Retinal pigment epithelial cell (primary cell): ENCODE measurements around the gene SLC22A1.
"Not testable (repeated sequence)": the region's sequence is repeated elsewhere in the genome, so short reads cannot be mapped to it uniquely, and the experiment has no call there.

Experiments used
- DNase-seq: peaks from one replicate; pipeline ENCODE4 v3.0.0-alpha.2; 2010; ENCODE audit warnings: low read depth
- H3K4me3 ChIP-seq: 2 replicates; pipeline ENCODE4 v1.5.1; 2011; ENCODE audit warnings: mild to moderate bottlenecking, low read length, control low read depth, moderate library complexity
- TF ChIP-seq, protein P1 (sequence below): conservative IDR thresholded peaks from 2 replicates; pipeline ENCODE4 v1.5.1; 2011; ENCODE audit warnings: low read depth, low read length, control low read depth, inconsistent platforms

The SLC22A1 gene

DNA sequence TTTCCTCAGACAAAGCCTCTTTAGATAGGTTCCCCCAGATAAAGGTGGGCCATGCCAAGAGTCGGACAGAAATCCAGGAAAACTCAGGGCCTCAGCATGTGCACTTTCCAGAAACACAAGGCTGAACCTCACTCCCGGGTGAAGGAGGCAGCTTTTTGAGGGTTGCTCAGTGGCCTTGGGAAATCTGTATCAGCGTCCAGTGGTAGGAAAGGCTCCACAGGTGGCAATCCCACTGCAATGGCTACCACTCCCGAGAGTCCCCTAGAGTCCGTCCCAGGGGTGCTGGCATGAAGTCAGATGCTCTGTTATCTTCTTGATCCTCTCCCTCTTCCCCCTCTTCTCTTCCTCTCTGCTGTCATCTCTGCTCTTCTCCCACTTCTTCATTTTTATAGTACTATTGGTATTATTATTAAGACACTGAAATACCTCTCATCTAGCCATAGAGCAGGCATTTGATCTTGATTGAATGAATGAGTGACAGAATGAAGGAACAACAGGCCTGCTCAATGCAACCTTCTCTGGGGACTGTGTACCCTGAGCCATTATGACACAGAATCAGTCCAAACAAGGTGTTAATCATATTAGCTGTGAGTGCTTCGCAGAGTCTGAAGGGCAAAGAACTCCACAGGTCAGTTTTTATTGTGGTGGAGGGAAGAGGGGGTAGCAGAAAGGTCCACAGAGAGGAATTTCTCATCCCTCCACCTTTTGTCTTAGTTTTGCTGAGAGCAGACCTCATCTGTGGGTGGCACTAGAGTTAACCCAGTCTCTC, 13.3 kb downstream of the SLC22A1 start:
- no peak for DNase-seq
- TF ChIP-seq, protein P1, sequence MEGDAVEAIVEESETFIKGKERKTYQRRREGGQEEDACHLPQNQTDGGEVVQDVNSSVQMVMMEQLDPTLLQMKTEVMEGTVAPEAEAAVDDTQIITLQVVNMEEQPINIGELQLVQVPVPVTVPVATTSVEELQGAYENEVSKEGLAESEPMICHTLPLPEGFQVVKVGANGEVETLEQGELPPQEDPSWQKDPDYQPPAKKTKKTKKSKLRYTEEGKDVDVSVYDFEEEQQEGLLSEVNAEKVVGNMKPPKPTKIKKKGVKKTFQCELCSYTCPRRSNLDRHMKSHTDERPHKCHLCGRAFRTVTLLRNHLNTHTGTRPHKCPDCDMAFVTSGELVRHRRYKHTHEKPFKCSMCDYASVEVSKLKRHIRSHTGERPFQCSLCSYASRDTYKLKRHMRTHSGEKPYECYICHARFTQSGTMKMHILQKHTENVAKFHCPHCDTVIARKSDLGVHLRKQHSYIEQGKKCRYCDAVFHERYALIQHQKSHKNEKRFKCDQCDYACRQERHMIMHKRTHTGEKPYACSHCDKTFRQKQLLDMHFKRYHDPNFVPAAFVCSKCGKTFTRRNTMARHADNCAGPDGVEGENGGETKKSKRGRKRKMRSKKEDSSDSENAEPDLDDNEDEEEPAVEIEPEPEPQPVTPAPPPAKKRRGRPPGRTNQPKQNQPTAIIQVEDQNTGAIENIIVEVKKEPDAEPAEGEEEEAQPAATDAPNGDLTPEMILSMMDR = no peak

DNA sequence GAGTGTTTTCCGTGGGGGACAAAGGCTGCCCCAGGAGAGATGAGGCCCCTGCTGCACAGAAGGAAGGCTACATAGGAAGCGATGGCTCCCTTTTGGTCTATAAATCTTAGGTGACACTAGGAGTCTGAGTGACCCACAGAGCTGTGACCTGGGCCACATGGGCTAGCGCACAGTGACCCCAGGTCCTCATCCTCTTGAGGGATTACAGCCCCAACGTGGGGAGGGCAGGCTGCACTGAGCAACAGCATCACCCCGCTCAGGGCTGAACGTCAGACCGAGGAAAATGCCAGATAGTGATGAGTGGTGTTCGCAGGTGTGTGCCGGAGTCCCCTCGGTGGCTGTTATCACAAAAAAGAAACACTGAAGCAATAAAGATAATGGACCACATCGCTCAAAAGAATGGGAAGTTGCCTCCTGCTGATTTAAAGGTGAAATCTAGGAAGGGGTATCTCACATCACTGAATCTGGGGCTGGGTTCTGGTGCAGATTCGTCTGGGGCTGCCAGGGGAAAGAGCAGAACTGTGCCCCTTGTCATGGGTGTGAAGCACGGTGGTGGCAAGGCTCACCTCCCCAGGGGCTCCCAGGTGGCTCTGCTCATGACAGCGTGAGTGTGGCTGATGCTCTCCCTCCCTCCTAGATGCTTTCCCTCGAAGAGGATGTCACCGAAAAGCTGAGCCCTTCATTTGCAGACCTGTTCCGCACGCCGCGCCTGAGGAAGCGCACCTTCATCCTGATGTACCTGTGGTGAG, 14.5 kb downstream of the SLC22A1 start:
- H3K4me3 ChIP-seq = no peak overlapping the region
- TF ChIP-seq, protein P1 = no peak
- DNase-seq = no peak

More for the DNA sequence above, 13.3 kb downstream of the SLC22A1 start:
- H3K4me3 ChIP-seq = no peak overlapping the region

DNA sequence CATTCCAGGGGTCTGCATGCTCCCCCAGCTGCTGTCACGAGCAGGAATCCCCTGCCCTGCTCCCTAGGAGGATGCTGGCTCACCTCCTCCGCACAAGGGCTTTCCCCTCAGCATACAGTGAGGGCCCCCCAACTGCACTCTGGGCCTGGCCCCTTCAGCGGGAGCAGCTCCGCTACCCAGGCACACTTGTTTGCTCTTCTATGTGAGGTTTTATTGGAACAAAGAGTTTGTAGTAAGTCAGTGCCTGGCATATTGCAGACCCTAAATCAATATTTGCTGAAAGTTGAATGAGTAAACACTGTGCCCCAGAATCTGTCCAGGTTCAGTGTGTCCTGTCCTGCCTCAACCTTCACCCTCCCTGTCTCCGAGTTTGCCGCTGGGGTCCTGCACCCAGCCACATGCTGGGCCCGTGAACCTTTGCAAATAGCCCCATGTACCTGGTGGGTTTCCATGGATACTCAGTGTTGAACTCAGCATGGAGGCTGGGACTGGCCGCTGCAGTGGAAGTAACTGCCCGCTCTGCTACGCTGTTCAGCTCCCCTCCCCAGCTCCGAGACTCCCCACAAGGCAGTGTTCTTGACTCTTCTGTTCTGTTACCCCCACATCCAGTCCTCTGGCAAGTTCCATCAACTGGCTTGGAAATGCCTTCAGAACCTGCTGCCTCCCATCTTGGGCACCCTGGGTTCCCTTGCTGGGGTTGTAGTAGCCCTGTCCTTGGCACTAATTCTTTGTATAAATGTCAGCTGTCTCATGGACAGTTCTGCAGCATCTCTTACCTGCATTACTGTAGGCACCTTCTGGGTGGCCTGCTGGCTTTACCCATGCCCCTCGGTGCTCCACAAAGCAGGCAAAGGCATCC, 15.7 kb downstream of the SLC22A1 start:
- H3K4me3 ChIP-seq = no peak overlapping the region
- TF ChIP-seq, protein P1 = no peak
- no peak for DNase-seq

DNA sequence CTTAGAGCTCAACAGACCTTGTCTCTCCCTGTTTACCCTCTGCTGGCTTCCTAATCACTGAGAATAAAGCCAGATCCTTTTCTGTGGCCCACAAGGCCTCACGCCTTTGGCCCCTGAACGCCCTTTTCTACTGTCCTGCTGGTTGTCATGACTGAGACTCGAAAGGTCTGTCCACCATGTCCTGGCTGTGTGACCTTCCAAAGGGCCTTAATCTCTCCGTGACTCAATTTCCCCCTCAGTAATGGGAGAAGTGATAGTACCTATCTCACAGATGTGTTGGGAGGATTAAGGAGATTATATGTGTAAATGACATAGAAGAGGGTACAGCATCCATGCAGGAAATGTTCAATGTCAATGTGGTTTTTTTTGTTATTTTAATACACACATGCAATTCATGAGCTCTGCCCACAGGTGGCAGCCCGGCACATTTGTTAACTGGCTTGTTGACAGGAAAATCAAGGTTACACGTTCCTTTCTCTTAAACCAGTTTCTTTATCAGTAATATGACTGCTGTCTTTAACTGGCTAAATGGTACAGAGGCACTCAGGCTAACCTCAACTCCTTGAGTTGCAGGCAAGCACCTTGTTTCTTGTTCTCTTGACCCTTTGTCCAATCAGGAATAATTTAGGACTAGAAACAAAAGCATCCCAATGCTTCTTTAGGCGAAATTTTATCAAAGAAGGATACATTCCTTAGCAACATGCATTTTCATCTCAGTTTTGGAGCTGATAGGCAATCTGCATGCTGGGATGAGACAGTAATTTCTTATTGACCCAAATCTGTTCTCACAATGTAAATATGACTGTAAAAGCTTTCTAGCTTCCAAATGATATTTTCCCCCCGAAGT, 16.6 kb downstream of the SLC22A1 start:
- DNase-seq = peak; percentile 10
- TF ChIP-seq, protein P1 = peak; percentile 80
- no peak overlapping the region for H3K4me3 ChIP-seq

DNA sequence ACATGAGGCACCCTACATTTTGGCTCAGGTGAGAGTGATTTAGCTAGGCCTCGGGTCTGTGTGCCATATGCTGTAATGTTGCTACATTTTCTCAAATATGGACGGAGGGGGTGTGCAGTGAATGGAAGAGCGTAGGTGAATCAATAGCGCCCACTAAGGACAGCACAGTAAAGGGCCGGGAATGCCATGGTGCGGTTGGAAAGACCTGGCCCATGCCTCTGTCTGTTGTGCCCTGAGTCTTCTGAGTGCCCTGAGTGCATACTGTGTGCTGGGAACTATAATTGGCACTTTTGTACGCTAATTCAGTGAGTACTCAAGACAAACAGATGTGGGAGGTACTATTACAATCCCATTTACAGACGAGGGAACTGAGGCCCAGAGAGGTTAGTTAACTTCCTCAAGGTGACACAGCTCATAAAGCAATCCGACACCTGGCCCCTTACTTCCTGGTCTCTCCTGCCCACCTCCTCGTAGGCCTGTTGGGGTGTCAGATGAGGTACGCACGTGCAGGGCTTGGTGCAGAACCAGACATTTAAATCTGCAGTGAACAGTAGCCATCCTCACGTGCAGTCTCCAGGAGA, 17.3 kb downstream of the SLC22A1 start:
- DNase-seq = no peak
- TF ChIP-seq, protein P1 = no peak
- no peak overlapping the region for H3K4me3 ChIP-seq

DNA sequence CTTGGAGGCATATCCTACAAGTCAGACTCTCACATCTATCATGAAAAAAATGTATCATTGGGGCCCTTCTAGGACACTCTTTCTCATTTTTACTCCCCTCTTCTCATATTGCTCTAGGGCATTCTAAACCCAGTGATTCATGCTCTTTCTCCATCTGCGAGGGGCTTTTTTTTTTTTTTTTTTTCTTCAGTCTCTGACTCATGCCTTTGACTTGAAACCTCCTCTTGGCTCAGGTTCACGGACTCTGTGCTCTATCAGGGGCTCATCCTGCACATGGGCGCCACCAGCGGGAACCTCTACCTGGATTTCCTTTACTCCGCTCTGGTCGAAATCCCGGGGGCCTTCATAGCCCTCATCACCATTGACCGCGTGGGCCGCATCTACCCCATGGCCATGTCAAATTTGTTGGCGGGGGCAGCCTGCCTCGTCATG, 17.8 kb downstream of the SLC22A1 start:
- peak; percentile 26 for DNase-seq
- TF ChIP-seq, protein P1 = no peak
- H3K4me3 ChIP-seq = no peak overlapping the region

DNA sequence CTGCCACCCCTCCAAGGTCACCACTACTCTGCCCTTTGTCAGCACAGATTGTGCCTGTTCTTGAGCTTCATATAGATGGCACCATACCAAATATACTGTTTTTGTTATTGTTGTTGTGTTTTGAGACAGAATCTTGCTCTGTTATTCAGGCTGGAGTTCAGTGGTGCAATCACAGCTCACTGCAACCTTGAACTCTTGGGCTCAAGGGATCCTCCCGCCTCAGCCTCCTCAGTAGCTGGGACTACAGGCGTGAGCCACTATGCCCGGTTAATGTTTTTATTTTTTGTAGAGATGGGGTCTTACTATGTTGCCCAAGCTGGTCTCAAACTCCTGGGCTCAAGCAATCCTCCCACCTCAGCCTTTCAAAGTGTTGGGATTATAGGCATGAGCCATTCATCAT, 18.9 kb downstream of the SLC22A1 start:
- not testable (repeated sequence) for DNase-seq

More for the DNA sequence above, 18.9 kb downstream of the SLC22A1 start:
- not testable (repeated sequence) for H3K4me3 ChIP-seq
